HepG2 (cell line): ENCODE results near the gene IRF7. TPM values are rescaled to one million over a fixed set of nuclear protein-coding genes. Genes with fewer than 3 reads are reported as not detected.

Experiments
- ARID4A ChIP-seq: sonication (generic); formaldehyde crosslinking; IDR thresholded peaks from 2 replicates; pipeline ENCODE4 v1.5.0; 2020; ENCODE audit warnings: mild to moderate bottlenecking, missing genetic modification reagents, borderline replicate concordance
- DNMT3B ChIP-seq: conservative IDR thresholded peaks from 2 replicates; pipeline ENCODE4 v1.6.1; 2016; ENCODE audit warnings: missing biosample characterization, control low read depth
- EHMT2 ChIP-seq: fragments of 200-600 bp; sonication (generic); IDR thresholded peaks from 2 replicates; pipeline ENCODE4 v1.7.0; 2017; ENCODE audit warnings: antibody characterized with exemption, low read depth, low read length, borderline replicate concordance
- HIVEP1 ChIP-seq: sonication (generic); formaldehyde crosslinking; IDR thresholded peaks from 2 replicates; pipeline ENCODE4 v1.4.0; 2020; ENCODE audit warnings: mild to moderate bottlenecking, missing genetic modification reagents
- HNRNPUL1 ChIP-seq: fragments of 200-400 bp; formaldehyde crosslinking; IDR thresholded peaks from 2 replicates; pipeline ENCODE4 v1.6.1; 2017; ENCODE audit warnings: low read depth, mild to moderate bottlenecking, low read length, moderate library complexity
- KAT7 ChIP-seq: IDR thresholded peaks from 2 replicates; pipeline ENCODE4 v1.6.1; 2018; ENCODE audit warnings: borderline replicate concordance, missing compliant biosample characterization
- MED8 ChIP-seq: sonication (generic); formaldehyde crosslinking; IDR thresholded peaks from 2 replicates; pipeline ENCODE4 v1.8.1; 2023; ENCODE audit warnings: mild to moderate bottlenecking, missing genetic modification reagents; ENCODE audit not compliant: insufficient replicate concordance
- MEIS1 ChIP-seq: sonication (generic); formaldehyde crosslinking; IDR thresholded peaks from 2 replicates; pipeline ENCODE4 v1.9.0; 2021; ENCODE audit warnings: mild to moderate bottlenecking, missing genetic modification reagents, moderate library complexity, borderline replicate concordance
- NFIB ChIP-seq: sonication (generic); formaldehyde crosslinking; IDR thresholded peaks from 2 replicates; pipeline ENCODE4 v1.9.0; 2021; ENCODE audit warnings: missing genetic modification reagents, mild to moderate bottlenecking, borderline replicate concordance
- PRDM15 ChIP-seq: sonication (generic); formaldehyde crosslinking; IDR thresholded peaks from 2 replicates; pipeline ENCODE4 v1.4.0; 2020; ENCODE audit warnings: missing genetic modification reagents
- SRSF4 ChIP-seq: fragments of 200-400 bp; formaldehyde crosslinking; IDR thresholded peaks from one replicate; pipeline ENCODE4 v1.6.1; 2018; ENCODE audit warnings: mild to moderate bottlenecking, low read depth, low read length, moderate library complexity; ENCODE audit not compliant: poor library complexity, severe bottlenecking
- SSRP1 ChIP-seq: IDR thresholded peaks from 2 replicates; pipeline ENCODE4 v1.6.1; 2016; ENCODE audit warnings: control low read depth
- THAP8 ChIP-seq: sonication (generic); formaldehyde crosslinking; IDR thresholded peaks from 2 replicates; pipeline ENCODE4 v1.5.1; 2020; ENCODE audit warnings: missing genetic modification reagents, mild to moderate bottlenecking, borderline replicate concordance
- ZC3H4 ChIP-seq: sonication (generic); formaldehyde crosslinking; IDR thresholded peaks from 2 replicates; pipeline ENCODE4 v1.4.0; 2020; ENCODE audit warnings: missing genetic modification reagents, borderline replicate concordance
- ZNF124 ChIP-seq: sonication (generic); formaldehyde crosslinking; IDR thresholded peaks from 2 replicates; pipeline ENCODE4 v1.4.0; 2020; ENCODE audit warnings: missing genetic modification reagents
- ZNF143 ChIP-seq: sonication (generic); formaldehyde crosslinking; IDR thresholded peaks from 2 replicates; pipeline ENCODE4 v1.4.0; 2020; ENCODE audit warnings: missing genetic modification reagents
- ZNF235 ChIP-seq: sonication (generic); formaldehyde crosslinking; IDR thresholded peaks from 2 replicates; pipeline ENCODE4 v1.8.1; 2023; ENCODE audit warnings: mild to moderate bottlenecking, missing genetic modification reagents, borderline replicate concordance
- ZNF354B ChIP-seq: sonication (generic); formaldehyde crosslinking; IDR thresholded peaks from 2 replicates; pipeline ENCODE4 v1.8.0; 2022; ENCODE audit warnings: mild to moderate bottlenecking, missing genetic modification reagents
- ZNF430 ChIP-seq: sonication (generic); formaldehyde crosslinking; IDR thresholded peaks from 2 replicates; pipeline ENCODE4 v1.9.0; 2021; ENCODE audit warnings: mild to moderate bottlenecking, missing genetic modification reagents
- ZNF460 ChIP-seq: sonication (generic); formaldehyde crosslinking; IDR thresholded peaks from 2 replicates; pipeline ENCODE4 v1.5.1; 2020; ENCODE audit warnings: missing genetic modification reagents, mild to moderate bottlenecking, borderline replicate concordance
- ZNF678 ChIP-seq: sonication (generic); formaldehyde crosslinking; IDR thresholded peaks from 2 replicates; pipeline ENCODE4 v1.4.0; 2020; ENCODE audit warnings: mild to moderate bottlenecking, missing genetic modification reagents
- polyA plus RNA-seq, 8 experiments: library from polyadenylated mRNA; depleted of rRNA in 3 of 8; stranded (reverse) in 7 of 8; unstranded in 1 of 8; fragments of >200 nt; fragmentation: Illumina TruSeq in 4 of 8; extraction: Trizol in 4 of 8; gene quantifications; 2 replicates each; pipeline versions ENCODE4 v1.2.1 to v1.2.3, GENCODE V29; 2011 to 2016; ENCODE audit warnings: low read depth in 4 of 8, missing spikeins in 1 of 8, mixed read lengths in 1 of 8; ENCODE audit not compliant: insufficient read depth in 1 of 8
- total RNA-seq, 5 experiments: library from RNA; depleted of rRNA; stranded (reverse); fragments of >200 nt; fragmentation: Illumina TruSeq; extraction: Trizol; gene quantifications; 2 replicates each; pipeline ENCODE4 v1.2.3, GENCODE V29; 2016; ENCODE audit warnings: low read depth in 1 of 5

Gene IRF7
- total and polyA plus RNA-seq, 2 of the 13 experiments (the other 11 are each of a cell fraction or from before 2014, with no cell fraction given): not detected

GRCh38 chr11:567629-568292, 48.0 kb downstream of the IRF7 start (continued):
- TF ChIP-seq ARID4A (CRISPR knock-in tag) (peak; percentile 58), ZNF678 (CRISPR knock-in tag) (no peak), SSRP1 (CRISPR knock-in tag) (no peak), ZNF430 (CRISPR knock-in tag) (peak; percentile 37; the same call in 1 of the 2 replicates), THAP8 (no peak), ZNF124 (CRISPR knock-in tag) (no peak), ZC3H4 (CRISPR knock-in tag) (no peak), EHMT2 (no peak), HIVEP1 (CRISPR knock-in tag) (no peak), SRSF4 (no peak), MEIS1 (CRISPR knock-in tag) (no peak), PRDM15 (CRISPR knock-in tag) (no peak), HNRNPUL1 (no peak), ZNF354B (CRISPR knock-in tag) (no peak), ZNF235 (CRISPR knock-in tag) (no peak), ZNF143 (CRISPR knock-in tag) (no peak), KAT7 (no peak), NFIB (no peak), ZNF460 (CRISPR knock-in tag) (no peak), MED8 (CRISPR knock-in tag) (no peak), DNMT3B (CRISPR knock-in tag) (no peak)
